Islet of Langerhans (tissue), 1 donor: ENCODE measurements around the gene PCYT1B.
A peak's percentile ranks its signal among the peaks of the same experiment; 100 is the strongest.

Experiments
- FAIRE-seq: peaks from one replicate; lab custom pipeline; 2011; peaks lifted over from hg19 to GRCh38; lab: Jason Lieb, UNC

The PCYT1B gene

GRCh38 chrX:24525455-24525854, 121.7 kb downstream of the PCYT1B start:
- no peak for FAIRE-seq

DNA sequence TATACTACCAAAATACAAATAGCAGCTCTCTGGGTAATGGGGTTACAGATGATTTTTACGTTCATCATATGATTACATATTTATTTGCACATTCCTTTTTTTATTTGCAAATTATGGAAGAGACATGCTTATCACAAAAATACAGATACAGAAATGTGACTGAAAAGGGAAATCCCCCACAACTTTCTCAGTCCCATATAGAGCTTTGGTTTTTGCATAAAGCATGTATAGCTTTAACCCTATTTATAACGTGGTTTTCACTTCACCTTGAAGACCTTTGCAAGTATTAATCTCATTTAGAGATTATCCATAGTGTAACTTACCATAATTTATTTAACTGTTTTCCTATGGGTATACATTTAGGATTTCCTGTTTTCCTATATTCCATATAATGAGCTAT, 126.7 kb downstream of the PCYT1B start:
- FAIRE-seq, result no peak

DNA sequence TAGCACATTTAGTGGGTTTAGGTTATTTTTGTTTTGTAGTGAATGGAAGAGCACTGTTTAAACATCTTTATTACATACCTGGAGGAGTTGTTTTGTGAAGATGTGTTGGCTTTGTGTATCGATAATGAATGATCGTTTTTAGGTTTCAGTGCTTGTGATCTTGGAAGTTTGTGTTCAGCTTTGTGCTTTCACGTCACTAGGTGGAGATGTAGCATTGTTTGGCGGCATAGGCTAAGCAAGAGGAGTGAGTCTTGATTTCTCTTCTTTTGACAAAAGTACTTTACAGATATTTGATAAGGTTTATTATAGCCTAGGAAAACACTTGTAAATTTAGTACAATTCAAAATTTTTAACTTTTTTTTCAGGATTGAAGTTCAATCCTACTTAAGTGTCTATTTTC, 131.7 kb downstream of the PCYT1B start:
- FAIRE-seq, result peak; percentile 88

DNA sequence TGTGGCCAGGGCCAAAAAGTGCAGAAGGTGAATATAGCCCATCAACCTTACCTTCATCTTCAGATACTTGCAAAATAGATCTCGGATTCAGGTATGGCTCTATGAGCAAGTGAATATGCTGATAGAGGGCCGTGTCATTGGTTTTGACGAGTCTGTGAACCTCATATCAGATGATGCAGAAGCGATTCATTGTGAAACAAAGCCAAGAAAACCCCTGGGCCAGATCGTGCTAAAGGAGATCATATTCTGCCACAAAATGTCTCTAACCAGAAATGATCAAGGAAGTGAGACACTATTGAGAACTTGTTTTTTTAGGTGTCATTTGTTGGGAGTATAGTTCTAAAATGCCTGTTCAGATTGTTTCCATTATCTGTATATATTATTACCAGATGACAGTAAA, 133.7 kb downstream of the PCYT1B start:
- no peak for FAIRE-seq

DNA sequence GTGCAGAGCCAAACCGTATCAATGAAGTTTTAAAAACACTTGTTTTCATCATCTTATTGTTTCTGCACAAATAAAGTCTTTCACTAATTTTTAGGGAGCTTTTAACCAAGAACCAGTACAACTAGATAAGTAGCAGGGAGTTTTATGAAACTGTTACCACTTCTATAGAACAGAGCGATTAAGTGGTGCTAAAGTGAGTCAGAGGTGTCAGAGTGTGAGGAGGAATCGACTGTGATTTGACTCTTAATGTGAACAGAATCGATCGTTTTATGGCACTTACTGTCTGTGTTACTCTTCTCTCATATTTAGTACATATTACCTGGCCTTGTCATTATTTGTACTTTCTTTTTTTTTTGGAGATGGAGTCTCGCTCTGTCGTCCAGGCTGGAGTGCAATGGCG, 138.8 kb downstream of the PCYT1B start:
- no peak for FAIRE-seq
